ENCODE measurements around the gene KDM6A.

DNA sequence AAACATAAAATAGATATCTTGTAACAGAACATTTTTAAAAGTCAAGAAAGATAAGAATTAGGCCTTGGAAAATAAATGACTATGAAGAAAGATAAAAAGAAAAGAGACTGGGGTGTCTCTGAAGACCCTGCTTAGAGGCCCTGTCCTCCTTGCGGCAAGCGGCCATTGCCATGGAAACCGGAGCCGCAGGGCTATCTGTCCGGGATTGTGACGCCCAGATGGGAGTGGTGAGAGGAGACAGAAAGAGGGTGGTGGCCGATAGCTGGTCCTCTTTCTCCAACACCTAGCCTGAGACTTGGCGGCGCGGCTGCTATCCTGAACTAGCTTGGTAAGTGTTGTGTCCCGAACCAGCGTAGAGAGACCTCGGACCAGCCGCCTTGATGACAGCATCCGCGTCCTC, 29.2 kb upstream of the KDM6A start, which contains the start of gene DUSP21:
- TF ChIP-seq GABPA (IDR thresholded peaks at IDR 0.05; ENCODE audit: low read depth) (no peak), TCF12 (IDR thresholded peaks at IDR 0.05) (no peak), MEF2A (IDR thresholded peaks at IDR 0.05; ENCODE audit: borderline replicate concordance, low read depth) (no peak), RCOR1 (IDR thresholded peaks at IDR 0.05; ENCODE audit: low read length) (no peak), SIN3A (IDR thresholded peaks at IDR 0.05; ENCODE audit: borderline replicate concordance, low read depth, low read length) (no peak), CHD2 (IDR thresholded peaks at IDR 0.05; ENCODE audit: low read length, partially characterized antibody) (no peak), RAD21 (IDR thresholded peaks at IDR 0.05; ENCODE audit: low read length) (no peak)
- TF ChIP-seq, protein P1, sequence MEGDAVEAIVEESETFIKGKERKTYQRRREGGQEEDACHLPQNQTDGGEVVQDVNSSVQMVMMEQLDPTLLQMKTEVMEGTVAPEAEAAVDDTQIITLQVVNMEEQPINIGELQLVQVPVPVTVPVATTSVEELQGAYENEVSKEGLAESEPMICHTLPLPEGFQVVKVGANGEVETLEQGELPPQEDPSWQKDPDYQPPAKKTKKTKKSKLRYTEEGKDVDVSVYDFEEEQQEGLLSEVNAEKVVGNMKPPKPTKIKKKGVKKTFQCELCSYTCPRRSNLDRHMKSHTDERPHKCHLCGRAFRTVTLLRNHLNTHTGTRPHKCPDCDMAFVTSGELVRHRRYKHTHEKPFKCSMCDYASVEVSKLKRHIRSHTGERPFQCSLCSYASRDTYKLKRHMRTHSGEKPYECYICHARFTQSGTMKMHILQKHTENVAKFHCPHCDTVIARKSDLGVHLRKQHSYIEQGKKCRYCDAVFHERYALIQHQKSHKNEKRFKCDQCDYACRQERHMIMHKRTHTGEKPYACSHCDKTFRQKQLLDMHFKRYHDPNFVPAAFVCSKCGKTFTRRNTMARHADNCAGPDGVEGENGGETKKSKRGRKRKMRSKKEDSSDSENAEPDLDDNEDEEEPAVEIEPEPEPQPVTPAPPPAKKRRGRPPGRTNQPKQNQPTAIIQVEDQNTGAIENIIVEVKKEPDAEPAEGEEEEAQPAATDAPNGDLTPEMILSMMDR (IDR thresholded peaks at IDR 0.05): no peak
